OCI-LY7 (cell line): ENCODE results near the gene TLE1.

Experiments used
- EZH2phosphoT487 ChIP-seq: fragments of 200-600 bp; sonication (generic); IDR thresholded peaks from 2 replicates; pipeline ENCODE4 v1.6.1; 2018; ENCODE audit warnings: low read depth, borderline replicate concordance, mild to moderate bottlenecking, mixed run types, antibody characterized with exemption, low read length, moderate library complexity, mixed read lengths
- TF ChIP-seq, protein P1 (sequence below): fragments of 200-600 bp; sonication (generic); conservative IDR thresholded peaks from 2 replicates; pipeline ENCODE4 v1.5.1; 2014; ENCODE audit warnings: mild to moderate bottlenecking, antibody characterized with exemption, low read length, moderate library complexity, mixed read lengths

DNA sequence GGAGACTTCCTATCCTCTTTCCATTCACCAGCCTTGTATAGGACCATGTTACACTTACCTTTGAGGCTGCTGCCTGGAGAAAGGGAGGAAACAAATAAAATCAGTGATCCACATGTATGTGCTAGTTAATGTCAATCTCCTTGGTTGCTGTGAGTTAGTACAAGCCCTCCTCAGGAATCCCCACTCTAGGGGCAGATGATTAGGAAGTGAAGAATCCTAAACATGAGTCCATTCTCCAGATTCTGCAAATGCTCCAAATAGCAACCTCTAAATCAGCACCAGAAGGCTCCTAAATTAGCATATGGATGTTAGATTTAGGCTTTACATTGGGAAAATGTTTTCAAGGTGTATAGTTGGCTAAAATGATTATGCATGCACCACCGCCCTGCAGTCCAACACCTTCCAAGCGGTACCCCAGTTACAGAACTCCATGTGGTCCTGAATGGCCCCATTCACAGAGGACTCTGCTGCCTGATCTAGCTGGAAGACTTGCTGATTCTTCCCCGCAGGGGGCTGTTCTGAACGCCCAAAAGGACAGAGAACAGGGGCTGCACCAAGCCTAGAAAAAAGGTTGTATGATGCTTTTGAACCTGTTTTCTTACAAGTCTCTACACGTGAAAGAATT lies 123.2 kb downstream of the TLE1 start:
- TF ChIP-seq, protein P1, sequence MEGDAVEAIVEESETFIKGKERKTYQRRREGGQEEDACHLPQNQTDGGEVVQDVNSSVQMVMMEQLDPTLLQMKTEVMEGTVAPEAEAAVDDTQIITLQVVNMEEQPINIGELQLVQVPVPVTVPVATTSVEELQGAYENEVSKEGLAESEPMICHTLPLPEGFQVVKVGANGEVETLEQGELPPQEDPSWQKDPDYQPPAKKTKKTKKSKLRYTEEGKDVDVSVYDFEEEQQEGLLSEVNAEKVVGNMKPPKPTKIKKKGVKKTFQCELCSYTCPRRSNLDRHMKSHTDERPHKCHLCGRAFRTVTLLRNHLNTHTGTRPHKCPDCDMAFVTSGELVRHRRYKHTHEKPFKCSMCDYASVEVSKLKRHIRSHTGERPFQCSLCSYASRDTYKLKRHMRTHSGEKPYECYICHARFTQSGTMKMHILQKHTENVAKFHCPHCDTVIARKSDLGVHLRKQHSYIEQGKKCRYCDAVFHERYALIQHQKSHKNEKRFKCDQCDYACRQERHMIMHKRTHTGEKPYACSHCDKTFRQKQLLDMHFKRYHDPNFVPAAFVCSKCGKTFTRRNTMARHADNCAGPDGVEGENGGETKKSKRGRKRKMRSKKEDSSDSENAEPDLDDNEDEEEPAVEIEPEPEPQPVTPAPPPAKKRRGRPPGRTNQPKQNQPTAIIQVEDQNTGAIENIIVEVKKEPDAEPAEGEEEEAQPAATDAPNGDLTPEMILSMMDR = no peak
- TF ChIP-seq EZH2phosphoT487 = no peak
